SKM-1 treated with dmso at 0.1 percent for 144 hours (cell line): ENCODE measurements around the gene SVIP.

Experiments used
- DNase-seq: peaks from one replicate; lab custom pipeline; 2025; ENCODE audit not compliant: unreplicated experiment; lab: John Stamatoyannopoulos, UW

SVIP gene, protein sequence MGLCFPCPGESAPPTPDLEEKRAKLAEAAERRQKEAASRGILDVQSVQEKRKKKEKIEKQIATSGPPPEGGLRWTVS

DNA sequence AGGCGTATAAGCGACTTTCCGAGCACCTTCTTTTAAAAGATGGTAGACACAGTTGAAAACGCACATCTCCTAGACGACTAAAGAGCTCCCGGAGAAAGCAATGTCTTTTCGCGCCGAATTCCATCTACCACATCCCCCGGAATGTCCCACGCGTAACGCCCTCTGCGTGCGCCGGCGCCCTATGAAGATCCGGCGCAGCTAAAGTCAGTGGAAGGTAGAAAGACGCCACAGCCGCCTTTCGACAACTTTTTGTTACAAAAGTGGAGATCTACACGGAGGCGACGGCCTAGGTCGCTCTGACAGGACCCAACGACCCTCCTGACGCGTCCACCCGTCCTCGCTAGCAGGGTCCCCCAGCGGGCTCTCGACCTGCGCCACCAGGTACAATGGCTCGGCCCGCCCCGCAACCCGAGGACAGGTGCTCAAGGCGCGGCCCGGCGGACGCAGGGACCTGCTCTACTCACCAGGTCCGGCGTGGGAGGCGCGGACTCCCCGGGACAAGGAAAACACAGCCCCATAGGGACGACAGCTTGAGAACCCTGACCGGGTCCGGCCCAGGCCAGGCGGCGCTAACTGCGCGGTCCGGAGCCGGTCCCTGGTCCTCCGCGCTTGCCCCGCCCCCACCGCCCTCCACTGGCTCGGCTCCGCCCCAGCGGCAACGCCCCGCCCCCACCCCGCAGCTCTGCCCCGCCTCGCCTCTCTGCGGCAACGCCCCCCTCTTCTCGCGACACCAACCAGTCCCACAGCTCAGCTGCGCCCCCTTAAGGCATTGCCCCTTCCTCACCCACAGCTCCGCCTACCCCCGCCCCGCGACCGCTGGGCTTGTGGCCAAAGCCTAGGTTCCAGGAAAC is at the start of gene SVIP:
SVIP (minus strand) TSS at position 571 of the 851 bp plus-strand sequence; CDS start at position 518, 53 bp downstream.
- DNase-seq = peak; percentile 86

DNA sequence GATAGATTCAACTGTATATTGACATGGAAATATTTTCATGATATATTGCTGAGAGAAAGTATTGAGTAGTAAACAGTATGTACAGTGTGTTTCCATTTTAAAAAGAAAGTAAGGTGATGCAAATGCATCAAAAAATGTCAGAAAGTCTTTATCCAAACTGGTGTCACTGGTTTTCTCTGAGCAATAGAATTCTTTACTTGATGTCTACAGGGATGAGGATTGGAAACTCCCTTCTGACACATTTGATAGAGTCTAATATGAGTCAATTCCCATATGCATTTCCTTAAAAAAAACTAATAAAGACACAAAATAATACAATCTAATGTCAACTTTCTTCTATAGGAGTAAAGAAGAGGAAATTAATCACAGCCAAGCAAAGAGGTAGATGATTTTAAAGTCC is 49.0 kb upstream of the SVIP start:
- no peak for DNase-seq

DNA sequence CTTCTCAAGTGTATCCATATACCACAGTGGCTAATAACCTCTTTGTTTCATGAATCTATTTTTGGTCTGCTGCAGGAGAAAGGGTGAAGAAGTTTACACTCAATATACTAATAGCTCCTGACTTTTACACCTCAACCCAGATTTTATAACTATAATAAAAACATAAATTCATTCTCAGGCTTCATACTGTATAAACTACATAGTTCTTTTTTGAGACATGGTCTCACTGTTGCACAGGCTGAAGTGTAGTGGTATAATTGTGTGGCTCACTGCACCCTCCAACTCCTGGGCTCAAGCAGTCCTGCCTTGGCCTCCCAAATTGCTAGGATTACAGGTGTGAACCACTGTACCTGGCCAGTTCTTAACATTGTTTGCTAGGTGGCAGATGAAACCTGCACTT is 48.4 kb upstream of the SVIP start:
- no peak for DNase-seq

DNA sequence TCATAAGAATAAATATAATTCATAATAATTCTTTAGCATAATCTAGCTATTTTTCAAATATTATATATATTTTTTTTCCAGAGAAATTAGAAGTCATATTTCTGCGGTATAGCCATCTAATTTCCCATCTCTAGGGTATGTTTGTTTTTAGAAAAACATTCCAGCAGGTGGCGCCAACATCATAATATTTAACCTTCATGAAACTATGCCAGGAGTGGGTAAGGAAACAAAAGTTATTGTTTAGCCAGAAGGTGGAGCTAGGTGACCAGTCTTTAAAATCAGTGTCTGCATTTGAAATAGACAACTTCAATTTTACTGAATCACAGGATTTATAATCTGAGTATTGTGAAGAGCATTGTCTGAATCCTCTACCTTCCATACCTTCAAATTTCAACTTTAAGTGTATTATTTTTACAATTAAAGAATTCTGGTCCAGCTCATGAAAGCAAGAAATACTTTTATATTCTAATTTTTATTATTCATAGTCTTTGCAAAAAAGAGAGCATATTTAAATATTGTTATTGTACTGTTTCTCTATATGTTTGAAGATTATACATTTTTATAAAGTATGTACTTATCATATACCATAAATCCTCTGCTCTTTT is 46.4 kb upstream of the SVIP start:
- peak; percentile 79 for DNase-seq

DNA sequence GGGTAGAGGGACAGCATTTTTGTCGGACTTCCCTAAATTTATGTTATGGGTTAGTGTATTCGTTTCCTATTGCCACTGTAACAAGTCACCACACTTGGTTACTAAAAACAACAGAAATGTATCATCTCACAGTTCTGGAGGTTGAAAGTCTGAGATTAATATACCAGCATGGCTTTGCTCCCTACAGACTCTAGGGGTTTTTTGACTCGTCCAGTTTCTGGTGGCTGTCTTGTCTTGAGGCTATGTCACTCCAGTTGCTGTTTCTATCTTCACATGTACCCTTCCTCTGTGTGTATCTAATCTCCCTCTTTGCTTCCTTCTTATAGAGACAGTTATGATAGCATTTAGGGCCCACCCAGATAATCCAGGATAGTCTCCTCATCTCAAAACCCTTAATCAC is 39.7 kb upstream of the SVIP start:
- DNase-seq = no peak

DNA sequence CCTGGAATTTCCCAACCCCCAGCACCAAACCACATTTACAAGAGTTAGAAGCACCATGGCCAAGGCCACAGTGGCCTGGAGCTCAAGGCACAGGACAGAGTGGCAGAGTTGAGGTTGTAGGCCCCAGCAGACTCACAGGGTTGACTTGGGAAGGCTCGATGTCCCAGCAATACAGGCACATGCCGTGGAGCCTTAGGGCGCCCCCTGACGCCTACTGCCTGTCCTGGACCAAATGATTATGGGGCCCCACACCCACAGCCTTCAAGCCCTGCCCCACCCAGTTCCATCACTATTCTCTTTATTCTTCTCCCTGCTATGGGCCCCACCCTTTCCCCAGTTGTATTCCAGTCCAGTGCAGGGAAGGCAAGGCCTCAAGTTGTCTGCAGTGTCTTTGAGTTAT is 30.6 kb upstream of the SVIP start, which contains the start of gene CCDC179:
CCDC179 (minus strand) TSS at position 234 of the 400 bp plus-strand sequence; CDS start at position 181, 53 bp downstream.
- DNase-seq = no peak

DNA sequence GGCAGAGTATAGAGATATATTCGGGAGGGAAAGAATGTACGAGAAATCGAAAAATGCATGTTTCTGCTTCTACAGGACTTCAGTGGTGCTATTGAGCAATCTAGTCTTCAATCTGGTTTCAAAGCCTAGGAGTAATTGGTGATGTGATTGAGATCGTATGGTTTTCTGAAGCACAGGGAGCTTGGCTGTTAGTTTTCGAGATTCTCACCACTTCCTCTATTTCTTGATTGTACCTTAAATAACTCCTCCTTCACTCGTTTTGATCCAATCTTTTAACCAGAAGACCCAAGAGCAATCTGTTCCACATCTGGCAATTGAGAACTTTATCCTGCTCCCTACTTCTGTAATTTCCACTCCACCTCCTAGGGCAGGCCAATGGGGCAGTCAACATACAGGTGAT is 30.2 kb upstream of the SVIP start:
- DNase-seq = no peak

DNA sequence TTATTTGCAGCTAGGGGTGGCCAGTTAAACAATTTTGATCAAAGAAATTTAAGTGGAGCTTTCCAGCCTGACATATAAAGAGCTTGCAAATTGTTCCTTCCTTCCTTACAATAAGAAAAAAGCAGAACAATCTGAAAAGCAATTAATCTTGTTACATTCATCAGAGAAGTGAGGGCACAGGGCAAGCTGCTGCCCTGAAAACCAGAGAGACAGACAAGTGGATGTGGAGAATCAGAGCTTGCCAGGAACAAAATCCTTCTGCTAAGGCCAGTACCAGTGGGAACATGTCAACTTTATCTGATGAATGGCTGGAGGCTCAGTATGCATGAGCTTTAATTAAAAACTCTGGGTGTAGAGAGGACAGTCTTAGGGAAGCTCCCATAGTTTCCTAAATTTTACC is 21.9 kb upstream of the SVIP start:
- no peak for DNase-seq

DNA sequence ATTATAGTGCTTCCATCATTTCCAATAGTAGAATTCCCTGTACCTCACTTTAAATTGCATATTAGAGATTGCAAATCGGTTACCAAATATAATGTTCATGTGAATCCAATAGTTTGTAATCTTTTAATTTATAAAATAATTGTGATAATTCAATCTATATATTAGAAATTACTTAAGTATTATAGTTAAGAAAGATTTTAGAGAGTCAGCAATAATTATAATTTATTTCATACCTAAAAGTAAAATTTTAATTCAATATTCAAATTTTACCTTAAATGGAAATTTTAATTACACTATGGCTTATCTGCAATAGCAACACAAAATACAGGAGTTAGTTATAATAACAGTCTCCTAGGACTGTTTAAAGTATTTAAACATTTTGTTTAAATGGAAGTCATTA is 17.1 kb upstream of the SVIP start:
- DNase-seq = no peak

DNA sequence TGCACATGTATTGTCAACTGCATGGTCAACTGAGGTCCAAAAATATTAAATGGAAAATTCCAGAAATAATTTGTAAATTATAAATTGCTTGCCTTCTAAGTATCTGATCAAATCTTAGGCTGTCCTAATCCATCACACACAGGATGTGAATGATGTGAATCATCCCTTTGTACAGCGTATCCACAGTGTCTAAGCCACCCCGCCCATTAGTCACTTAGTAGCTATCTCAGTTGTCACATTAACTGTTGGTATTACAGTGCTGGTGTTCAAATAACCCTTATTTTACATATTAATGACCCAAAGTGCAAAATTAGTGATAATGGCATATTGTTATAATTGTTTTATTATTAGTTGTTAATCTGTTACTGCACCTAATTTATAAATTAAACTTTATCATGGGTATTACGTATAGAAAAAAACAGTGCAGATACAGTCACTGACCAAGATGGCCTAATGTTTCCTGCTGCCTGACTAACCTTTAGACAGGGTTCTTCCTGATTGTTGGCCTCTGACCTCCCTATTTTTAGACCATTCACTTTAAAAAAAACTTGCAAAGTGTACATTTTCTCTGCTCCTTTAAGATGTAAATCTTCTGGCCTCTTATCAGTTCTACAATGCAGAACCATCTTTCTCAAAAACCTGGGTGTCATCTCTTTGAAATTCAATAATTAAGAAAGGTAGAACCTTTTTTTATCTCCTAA is 2.9 kb upstream of the SVIP start:
- no peak for DNase-seq

DNA sequence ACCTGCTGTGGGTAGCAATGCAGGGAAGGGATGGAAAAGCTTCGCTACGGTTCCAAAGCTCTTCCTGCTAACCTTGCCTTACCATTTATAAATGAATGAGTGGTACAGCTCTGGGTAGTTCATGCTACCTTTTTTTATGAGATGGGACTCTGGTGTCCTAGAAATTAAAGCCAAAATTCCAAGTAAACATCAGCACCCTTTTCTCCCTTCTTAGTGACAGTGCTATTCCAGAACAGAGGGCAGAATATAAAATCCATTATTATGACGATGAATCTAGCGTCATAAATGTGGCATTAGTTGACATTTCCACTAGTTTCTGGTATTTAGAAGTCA is 447 bp upstream of the SVIP start:
- DNase-seq = no peak

DNA sequence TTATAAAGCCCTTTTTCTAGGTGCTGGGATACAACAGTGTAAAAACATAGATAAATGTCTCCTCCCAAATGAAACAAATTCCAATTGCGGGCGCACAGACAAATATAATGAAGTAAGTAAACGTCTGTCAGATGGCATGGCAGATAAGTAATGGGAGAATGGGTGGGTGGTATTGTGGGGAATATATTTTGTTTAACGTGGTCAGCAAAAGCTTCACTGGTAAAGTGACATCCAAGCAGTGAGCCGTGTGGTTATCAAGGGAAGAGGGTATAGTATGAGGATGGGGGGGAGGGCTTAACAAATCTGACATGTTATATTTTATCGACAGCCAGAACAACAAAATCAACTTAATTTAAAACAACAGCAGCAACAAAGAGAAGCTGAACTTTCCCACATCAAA is 1.2 kb downstream of the SVIP start:
- no peak for DNase-seq

DNA sequence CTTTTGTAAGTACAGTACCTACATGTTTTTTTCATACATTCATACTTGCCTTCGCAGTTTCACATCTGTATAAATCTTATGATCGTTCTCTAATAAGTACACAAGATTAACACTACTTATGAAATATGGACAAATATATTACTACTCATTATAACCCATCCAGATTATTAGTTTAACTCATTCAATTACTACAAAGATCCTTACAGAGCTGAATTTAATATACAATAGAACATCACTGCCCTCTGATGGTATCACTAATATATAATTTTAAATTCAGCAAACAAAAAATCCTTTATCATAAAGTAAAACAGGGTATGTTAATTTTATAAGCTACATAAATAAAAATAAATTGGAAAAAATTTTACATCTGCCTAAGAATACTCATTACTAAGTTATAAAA is 7.4 kb downstream of the SVIP start:
- no peak for DNase-seq

DNA sequence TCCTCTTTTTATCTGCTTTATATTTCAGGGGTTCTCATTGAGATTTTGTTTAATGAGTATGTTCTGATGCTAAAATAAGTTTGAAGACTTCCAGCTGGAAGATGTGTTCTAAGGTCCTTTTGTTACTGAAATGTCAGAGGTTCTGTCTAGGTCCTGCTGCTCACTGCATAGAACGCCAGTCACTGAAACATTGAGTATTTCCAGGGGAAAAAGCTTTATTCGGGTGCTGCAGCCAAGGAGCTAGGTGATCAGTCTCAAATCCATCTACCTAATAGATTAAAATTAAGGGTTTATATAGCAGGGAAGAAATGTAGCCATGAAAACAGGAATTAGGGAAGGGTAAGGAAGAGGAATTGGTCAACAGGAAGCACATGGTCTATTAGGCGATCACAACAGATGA is 19.7 kb downstream of the SVIP start:
- DNase-seq = no peak

DNA sequence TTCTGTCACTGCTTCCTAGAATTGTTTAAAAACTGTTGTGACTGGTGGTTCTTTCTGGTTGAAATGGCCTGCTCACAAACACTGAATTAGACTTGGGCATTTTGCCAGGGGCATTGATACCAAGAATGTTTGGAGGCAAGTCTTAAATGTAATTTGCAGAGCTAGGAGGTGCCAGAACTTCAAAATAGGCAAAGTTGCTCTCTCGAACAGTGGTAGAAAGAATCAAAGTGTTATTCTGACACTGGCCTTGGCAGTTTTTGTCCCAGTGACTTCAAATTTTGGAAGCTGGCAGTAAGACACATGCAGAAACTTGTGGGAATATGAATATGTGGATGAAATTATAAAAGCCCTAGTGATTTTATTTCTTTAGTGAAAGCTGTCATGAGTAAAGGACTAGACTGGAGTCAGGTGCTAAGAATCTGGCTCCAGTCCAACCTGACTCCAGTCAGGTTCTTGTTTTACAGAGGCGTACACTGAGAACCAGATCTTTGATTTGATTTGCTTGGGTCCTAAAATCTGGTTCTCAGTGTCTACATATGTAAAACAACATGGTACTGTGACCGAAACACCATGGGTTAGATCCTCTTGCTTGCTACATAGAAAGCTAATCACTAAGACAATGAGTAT is 20.9 kb downstream of the SVIP start:
- DNase-seq = no peak

DNA sequence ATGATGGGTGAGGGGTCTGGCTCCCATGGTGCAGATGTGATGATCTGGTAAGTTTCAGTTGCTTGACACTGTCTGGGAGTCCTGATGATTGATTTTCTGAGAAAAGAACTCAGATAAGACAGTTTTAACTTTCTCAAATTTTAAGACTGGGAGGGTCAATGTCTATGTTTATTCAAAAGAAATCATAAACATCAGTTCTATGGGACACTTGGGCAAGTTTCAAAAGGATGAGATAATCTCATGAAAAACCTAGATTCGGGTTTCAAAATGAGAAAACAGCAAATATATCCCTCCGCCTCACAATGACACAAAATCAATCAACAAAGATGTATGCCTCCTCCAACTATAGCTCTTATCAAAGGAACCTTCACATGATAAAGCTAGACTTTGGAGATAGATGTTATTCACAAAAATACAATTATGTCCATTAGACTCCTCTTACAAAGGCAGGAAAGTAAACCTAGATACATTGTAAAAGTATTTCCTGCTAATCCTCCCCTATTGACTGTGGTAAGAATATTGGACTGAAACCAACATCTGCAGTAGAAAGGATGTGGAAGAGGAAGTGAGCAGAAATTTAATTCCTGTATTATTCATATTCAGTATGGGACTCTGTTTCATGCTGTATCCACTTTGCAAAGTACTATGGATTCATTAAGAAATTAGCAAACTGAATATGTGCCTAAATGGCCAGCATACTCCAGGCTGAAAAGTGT is 21.6 kb downstream of the SVIP start:
- no peak for DNase-seq

DNA sequence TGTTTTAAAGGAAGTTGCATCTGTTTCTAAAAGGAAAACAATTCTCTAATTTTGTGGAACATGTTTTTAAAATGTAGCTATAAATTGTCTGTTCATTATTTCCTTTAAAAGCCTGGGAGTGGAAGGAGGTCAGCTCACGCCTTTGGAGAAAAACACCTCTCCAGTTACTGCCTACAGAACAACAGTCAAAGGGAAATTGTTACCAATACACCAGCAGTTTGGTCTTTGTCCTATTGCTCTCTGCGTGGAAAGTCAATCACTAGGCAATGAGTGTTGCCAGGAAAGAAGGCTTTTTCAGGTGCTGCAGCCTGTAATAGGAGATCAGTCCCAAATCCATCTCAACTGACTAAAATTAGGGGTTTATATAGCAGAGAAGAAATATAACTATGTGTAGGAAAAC is 22.2 kb downstream of the SVIP start:
- no peak for DNase-seq

DNA sequence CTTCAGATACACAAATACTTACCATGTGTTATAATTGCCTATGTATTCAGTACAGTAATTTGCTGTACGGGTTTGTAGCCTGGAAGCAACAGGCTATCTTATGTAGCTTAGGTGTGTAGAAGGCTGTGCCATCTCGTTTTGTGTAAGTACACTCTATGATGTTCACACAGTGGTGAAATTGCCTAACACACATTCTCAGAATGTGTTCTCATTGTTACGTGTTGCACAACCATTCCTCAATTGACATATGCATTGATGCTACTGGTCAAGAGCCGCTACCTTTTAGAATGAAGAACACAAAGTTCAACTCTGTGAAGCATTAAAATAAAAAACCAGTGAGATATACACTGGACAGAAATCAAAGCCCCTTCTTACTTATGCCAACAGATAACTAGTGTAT is 26.7 kb downstream of the SVIP start:
- DNase-seq = no peak

DNA sequence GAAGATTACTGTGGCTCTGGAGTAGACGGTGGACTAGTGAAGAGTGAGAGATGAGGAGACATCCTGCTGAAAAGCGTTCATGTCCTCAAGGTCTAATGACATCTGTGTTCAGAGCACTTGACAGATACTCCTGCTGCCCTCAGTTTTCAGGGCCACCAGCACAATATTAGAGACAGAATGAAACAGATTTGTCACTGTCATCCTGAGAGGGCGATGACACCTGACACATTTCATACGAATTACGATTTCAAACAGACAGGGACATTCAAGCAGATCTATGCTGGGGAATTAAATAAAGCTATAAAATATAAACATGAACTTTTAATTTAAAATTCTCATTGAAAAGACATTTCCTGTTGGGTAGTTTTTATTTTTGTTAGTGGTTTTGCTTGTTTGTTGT is 29.1 kb downstream of the SVIP start:
- no peak for DNase-seq

DNA sequence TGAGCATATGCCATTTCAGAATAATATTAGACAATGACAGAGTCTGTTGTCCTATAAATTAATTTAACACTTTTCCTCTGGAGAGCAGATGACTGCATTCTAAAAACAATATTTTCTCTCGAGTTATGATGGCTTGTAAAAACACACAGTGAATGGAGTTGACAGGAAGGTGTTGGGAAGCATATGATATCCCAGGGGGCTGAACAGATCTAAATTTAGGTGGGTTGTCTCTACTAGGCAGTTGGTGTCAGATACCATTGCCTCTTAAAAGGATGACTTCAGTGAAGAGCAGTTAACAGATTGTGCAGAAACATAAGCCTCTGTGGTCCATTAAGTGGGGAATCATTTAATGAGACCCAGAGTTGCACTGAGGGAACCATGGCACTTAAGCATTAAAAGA is 30.7 kb downstream of the SVIP start:
- DNase-seq = no peak

DNA sequence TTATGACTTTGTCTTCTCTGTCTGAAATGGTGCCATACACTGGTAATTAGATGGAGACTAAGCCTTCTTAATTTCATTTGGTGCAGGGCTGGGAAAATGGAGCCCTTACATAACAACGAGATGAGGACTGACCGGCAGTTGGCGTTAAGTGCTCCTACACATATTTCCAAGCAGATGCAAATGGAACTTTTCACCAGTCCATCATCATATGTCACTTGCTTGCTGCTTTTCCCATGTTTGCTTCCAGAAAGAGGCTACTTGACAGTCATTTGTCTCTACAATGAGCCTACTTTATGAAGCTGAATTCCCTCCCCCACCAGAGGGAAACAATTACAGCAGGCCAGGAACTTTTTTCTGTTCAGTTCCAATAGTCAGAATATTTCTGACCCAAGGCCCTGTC is 32.6 kb downstream of the SVIP start:
- DNase-seq = no peak
